Astrocyte of the cerebellum (primary cell): Measurements from ENCODE around the gene OR7G2.
"Not testable (repeated sequence)": the region's sequence is repeated elsewhere in the genome, so short reads cannot be mapped to it uniquely, and the experiment has no call there.

Experiments used
- DNase-seq: peaks from one replicate; pipeline ENCODE4 v3.0.0-alpha.2; 2011; ENCODE audit warnings: low read depth
- H3K4me3 ChIP-seq: 2 replicates; pipeline ENCODE4 v1.5.1; 2011; ENCODE audit warnings: mild to moderate bottlenecking, low read depth, low read length, moderate library complexity
- in situ Hi-C: cut with HindIII; loops from 2 replicates; pipeline ENCODE4 v1.10.0; 2017; ENCODE audit warnings: low sequenced_read_pairs
- TF ChIP-seq, protein P1 (sequence below): IDR thresholded peaks from 2 replicates; pipeline ENCODE4 v1.5.1; 2012; ENCODE audit warnings: low read length, low read depth, moderate library complexity, mild to moderate bottlenecking; ENCODE audit errors: missing control alignments

OR7G2 gene

DNA sequence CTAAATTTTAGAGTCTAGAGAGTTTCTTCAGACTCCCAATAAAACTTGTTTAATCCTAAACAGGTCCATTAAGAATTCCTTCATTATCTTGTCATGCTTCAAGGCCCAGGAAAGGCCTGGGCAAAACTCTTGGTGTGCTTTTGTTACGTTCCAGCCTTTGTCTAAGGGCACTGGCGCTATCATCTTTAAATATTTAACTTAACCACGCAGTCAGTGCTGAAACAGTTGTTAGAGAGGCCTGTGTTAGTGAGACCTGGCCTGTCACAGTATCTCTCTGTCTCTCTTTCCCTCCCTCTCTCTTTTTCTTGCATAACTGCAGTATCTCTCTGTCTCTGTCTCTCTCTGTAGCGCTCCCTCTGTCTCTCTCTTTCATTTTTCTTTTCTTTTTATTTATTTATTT lies 28.6 kb downstream of the OR7G2 start:
- DNase-seq = no peak
- in situ Hi-C loops = loop anchor here (25.0 kb wide), 1 partner anchor 416 kb away; no protein-coding TSS in a partner anchor
- TF ChIP-seq, protein P1, sequence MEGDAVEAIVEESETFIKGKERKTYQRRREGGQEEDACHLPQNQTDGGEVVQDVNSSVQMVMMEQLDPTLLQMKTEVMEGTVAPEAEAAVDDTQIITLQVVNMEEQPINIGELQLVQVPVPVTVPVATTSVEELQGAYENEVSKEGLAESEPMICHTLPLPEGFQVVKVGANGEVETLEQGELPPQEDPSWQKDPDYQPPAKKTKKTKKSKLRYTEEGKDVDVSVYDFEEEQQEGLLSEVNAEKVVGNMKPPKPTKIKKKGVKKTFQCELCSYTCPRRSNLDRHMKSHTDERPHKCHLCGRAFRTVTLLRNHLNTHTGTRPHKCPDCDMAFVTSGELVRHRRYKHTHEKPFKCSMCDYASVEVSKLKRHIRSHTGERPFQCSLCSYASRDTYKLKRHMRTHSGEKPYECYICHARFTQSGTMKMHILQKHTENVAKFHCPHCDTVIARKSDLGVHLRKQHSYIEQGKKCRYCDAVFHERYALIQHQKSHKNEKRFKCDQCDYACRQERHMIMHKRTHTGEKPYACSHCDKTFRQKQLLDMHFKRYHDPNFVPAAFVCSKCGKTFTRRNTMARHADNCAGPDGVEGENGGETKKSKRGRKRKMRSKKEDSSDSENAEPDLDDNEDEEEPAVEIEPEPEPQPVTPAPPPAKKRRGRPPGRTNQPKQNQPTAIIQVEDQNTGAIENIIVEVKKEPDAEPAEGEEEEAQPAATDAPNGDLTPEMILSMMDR = no peak
- H3K4me3 ChIP-seq = no peak overlapping the region

DNA sequence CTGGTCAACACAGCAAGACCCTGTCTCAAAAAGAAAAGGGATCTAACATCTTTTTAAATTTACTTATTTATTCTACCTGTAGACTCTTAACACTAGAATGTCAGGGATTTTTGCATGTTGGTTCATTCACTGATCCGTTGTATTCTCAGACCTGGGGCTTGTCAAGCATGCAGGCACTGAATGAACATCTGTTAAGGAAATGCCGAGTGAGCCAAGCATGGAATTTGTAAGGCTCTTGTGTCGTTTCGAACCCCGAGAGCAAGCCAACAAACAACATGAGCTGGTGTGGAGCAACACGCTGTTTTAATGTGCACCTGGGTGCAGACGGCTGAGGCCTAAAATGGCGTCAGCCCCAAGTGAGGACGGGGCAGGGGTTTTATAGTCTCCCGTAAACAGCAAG lies 30.4 kb downstream of the OR7G2 start:
- H3K4me3 ChIP-seq = no peak overlapping the region
- DNase-seq = no peak
- in situ Hi-C loops = loop anchor here (25.0 kb wide), 1 partner anchor 415 kb away; no protein-coding TSS in a partner anchor
- TF ChIP-seq, protein P1 = no peak

DNA sequence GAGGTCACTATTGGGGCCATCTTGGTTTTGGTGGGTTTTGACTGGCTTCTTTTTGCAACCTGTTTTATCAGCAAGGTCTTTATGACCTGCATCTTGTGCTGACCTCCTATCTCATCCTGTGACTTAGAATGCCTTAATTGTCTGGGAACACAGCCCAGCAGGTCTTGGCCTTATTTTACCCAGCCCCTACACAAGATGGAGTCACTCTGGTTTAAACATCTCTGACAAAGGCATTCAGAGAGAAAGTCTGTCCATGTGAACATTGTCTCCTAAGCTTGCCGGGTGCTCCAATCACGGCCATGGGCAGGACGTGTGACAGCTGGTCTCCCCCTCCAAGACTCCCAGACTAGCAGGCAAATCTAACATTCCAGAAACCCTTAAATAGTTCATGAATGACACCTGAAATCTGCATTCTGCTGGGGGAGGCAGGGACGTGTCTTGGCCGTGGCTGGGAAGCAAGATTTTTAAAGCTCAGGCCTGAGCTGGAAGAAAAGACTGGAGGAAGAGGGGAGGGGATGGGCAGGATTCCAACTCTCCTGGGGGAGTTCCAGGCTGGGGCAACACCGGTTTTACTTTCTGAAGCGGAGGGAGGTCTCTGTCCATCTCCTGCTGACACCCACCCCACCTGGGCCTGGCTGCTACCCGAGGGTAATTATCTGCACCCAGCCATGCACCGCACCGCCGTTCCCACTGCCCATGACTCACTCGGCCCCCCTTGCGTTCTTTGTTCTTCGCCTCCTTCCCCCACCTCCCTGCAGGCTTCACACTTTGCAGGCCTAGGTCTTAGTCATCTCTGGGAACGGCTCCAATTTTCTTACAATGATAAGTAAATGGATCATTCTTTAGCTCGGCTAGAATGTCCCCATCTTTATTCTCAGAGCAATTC lies 32.0 kb downstream of the OR7G2 start:
- no peak overlapping the region for H3K4me3 ChIP-seq
- DNase-seq = peak; percentile 99
- TF ChIP-seq, protein P1 = no peak
- in situ Hi-C loops = loop anchor here (25.0 kb wide), 1 partner anchor 413 kb away; no protein-coding TSS in a partner anchor

DNA sequence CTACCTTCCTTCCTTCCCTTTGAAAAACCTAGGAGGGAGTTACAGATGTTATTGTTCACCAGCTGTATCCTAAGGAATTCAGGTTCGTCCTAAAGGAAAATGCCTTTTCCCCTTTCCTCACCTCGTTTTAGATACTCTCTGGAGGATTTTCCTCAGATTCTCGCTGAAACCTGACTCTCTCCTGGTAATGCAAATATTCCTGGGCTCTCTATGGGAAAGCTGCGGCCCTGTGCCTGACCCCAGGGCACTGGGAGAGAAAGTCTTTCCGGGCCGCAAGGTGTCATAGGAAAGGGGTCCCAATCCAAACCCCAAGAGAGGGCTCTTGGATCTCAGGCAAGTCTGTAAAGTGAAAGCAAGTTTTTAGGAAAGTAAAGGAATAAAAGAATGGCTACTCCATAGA lies 33.5 kb downstream of the OR7G2 start:
- DNase-seq = no peak
- TF ChIP-seq, protein P1 = no peak
- in situ Hi-C loops = no loop called here
- H3K4me3 ChIP-seq = no peak overlapping the region

DNA sequence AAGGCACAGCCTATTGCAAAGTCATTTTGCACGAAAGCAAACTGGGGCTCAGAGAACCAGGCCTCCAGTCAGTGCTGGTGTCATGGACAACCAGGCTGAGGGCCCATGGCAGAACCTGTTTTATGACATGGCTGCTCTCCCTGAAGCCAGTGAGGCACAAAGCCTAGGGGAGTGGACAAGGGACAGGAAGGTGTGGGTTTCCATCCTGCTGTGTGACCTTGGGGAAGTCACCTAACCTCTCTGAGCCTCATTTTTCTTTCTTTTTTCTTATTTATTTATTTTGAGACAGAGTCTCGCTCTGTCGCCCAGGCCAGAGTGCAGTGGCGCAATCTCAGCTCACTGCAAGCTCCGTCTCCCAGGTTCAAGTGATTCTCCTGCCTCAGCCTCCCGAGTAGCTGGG lies 35.6 kb downstream of the OR7G2 start:
- in situ Hi-C loops, H3K4me3 ChIP-seq, DNase-seq: not testable (repeated sequence)

DNA sequence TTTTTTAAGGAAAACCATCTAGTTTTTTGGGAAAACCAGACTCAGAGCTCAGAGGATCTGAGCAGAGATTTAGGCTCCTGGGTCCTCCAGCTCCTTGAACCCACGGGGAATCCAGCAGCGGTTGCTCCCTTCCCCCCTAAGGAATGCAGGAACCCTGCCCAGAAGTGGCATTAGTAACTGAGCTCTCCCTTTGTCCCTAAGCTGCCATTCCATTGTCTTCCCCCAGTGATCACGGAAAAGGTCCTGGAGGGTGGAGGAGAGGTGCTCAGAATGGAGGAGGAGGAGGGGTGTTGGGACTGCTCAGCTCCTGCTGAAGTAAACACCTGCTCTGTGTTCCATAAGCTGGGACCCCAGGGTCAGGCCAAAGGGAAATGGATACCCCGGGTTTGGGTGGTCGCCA lies 37.2 kb downstream of the OR7G2 start:
- H3K4me3 ChIP-seq = no peak overlapping the region
- no peak for DNase-seq
- in situ Hi-C loops = no loop called here
- TF ChIP-seq, protein P1 = no peak

DNA sequence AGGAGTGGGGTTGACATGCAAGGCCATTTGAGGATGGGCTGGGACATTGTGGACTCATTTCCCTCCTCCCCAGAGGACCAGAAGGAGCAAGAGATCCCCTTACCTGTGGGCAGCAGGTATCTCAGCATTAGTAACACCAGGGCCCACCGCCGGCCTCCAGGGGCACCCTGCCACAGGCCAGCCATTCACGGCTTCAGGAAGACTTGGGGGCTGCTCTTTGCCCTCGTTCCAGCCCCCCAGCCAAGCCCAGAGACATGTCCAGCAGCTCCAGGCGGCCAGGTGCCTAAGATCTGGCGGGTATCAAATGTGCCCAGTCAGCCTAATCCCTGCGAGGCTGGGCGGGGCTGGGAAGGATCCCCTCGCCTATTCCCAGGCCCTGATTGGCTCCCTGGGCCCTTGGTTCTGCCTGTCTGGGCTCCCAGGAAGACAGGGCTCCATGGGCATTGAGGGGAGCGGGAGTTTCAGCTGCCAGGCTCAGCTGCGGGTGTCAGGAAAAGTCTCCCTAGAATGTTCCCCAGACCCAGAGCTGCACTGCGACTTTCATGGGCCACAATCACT lies 41.7 kb downstream of the OR7G2 start:
- no peak for DNase-seq
- no peak overlapping the region for H3K4me3 ChIP-seq
- in situ Hi-C loops = no loop called here
- TF ChIP-seq, protein P1 = no peak
